Measurements from ENCODE around the gene TRAF3IP1. TPM values are rescaled to one million over a fixed set of nuclear protein-coding genes. Genes with fewer than 3 reads are reported as not detected.

Gene TRAF3IP1
- total RNA-seq, 4 donors from 2014 or later: 12.6 to 41.8 (median 27.6) TPM

- H3K4me3 ChIP-seq: no peak overlapping the region
- intact Hi-C loops (cut with DNase I; ENCODE audit: low total_unique reads): no loop called here
- no peaks in the 10 kb centered on the region for H3K9me3 ChIP-seq
- H3K36me3 ChIP-seq: no peaks in the 10 kb centered on the region
- no peaks in the 10 kb centered on the region for H3K27me3 ChIP-seq
- no peak for TF ChIP-seq CTCF (IDR thresholded peaks at IDR 0.05)
- TF ChIP-seq POLR2A (IDR thresholded peaks at IDR 0.05): no peak
- no peak for DNase-seq
- H3K27ac ChIP-seq: no peak overlapping the region
- H3K4me1 ChIP-seq: no peaks in the 10 kb centered on the region
Measured at GRCh38 chr2:238396663-238397062, 76.3 kb downstream of the TRAF3IP1 start.

DNA sequence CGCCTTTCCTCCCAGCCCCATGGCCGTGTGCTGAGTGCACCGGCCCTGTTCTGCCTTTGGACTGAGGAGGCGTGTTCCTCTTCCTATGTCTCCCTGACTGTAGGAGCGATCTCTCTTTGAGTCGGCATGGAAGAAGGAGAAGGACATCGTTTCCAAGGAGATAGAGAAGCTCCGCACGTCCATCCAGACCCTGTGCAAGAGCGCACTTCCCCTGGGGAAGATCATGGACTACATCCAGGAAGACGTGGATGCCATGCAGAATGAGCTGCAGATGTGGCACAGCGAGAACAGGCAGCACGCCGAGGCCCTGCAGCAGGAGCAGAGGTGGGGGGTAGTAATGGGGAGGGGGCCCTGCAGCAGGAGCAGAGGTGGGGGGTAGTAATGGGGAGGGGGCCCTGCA, 77.0 kb downstream of the TRAF3IP1 start:
- Histone ChIP-seq H3K4me1 (no peaks in the 10 kb centered on the region), H3K27me3 (no peaks in the 10 kb centered on the region), H3K27ac (no peak overlapping the region), H3K36me3 (no peaks in the 10 kb centered on the region), H3K9me3 (no peaks in the 10 kb centered on the region), H3K4me3 (no peak overlapping the region)
- TF ChIP-seq CTCF (IDR thresholded peaks at IDR 0.05) (no peak), POLR2A (IDR thresholded peaks at IDR 0.05) (no peak)
- intact Hi-C loops (cut with DNase I; ENCODE audit: low total_unique reads): no loop called here
- no peak for DNase-seq

DNA sequence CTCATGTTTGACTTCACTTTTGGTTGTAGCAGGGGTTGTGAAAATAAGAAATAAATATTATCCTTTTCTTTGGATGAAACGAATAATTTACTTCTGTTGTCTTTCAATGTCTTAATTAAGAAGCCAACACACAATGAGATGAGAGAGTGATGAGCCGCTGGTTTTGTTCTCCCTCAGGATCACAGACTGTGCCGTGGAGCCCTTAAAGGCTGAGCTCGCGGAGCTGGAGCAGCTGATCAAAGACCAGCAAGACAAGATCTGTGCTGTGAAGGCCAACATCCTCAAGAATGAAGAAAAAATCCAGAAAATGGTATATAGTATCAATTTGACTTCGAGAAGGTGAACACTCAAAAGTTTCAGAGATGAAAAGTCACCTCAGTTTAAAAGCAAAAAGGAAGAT, 78.3 kb downstream of the TRAF3IP1 start:
- intact Hi-C loops (cut with DNase I; ENCODE audit: low total_unique reads): no loop called here
- no peaks in the 10 kb centered on the region for H3K36me3 ChIP-seq
- H3K27ac ChIP-seq: no peak overlapping the region
- no peak overlapping the region for H3K4me3 ChIP-seq
- H3K4me1 ChIP-seq: no peaks in the 10 kb centered on the region
- no peak for TF ChIP-seq CTCF (IDR thresholded peaks at IDR 0.05)
- no peak for TF ChIP-seq POLR2A (IDR thresholded peaks at IDR 0.05)
- DNase-seq: no peak
- no peaks in the 10 kb centered on the region for H3K27me3 ChIP-seq
- no peaks in the 10 kb centered on the region for H3K9me3 ChIP-seq

- intact Hi-C loops (cut with DNase I; ENCODE audit: low total_unique reads): no loop called here
Measured at GRCh38 chr2:238399094-238399493, 78.8 kb downstream of the TRAF3IP1 start.

DNA sequence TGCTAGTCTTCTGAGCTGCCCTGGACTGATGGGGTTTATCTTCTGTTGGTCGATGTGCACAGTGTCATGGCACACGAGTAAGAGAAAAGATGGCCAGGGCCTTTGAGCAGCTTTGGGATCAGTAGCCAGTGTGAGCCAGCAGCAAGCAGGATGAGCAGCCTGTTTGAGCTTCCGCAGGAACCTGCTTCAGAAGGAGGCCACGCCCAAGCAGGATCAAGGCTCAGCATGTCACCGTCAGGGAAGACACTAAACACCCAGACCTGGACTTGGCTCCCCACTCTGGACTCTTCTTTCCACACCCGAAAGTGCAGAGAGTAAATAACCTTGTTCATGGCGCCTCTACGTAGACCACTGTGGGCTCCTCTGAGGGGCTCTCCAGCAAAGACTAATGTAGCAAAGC, 81.2 kb downstream of the TRAF3IP1 start:
- no peak for DNase-seq
- intact Hi-C loops (cut with DNase I; ENCODE audit: low total_unique reads): no loop called here
- Histone ChIP-seq H3K9me3 (no peaks in the 10 kb centered on the region), H3K27me3 (no peaks in the 10 kb centered on the region), H3K4me1 (no peaks in the 10 kb centered on the region), H3K36me3 (no peaks in the 10 kb centered on the region), H3K27ac (no peak overlapping the region), H3K4me3 (no peak overlapping the region)
- no peak for TF ChIP-seq POLR2A (IDR thresholded peaks at IDR 0.05)
- no peak for TF ChIP-seq CTCF (IDR thresholded peaks at IDR 0.05)

More at GRCh38 chr2:238399094-238399493, 78.8 kb downstream of the TRAF3IP1 start:
- Histone ChIP-seq H3K36me3 (no peaks in the 10 kb centered on the region), H3K27ac (no peak overlapping the region), H3K9me3 (no peaks in the 10 kb centered on the region), H3K4me1 (no peaks in the 10 kb centered on the region), H3K4me3 (no peak overlapping the region), H3K27me3 (no peaks in the 10 kb centered on the region)
- no peak for DNase-seq
- TF ChIP-seq POLR2A (IDR thresholded peaks at IDR 0.05) (no peak), CTCF (IDR thresholded peaks at IDR 0.05) (no peak)

Measured in uterus (tissue), 4 donors.